ENCODE measurements around the gene CCR2.

Gene CCR2

DNA sequence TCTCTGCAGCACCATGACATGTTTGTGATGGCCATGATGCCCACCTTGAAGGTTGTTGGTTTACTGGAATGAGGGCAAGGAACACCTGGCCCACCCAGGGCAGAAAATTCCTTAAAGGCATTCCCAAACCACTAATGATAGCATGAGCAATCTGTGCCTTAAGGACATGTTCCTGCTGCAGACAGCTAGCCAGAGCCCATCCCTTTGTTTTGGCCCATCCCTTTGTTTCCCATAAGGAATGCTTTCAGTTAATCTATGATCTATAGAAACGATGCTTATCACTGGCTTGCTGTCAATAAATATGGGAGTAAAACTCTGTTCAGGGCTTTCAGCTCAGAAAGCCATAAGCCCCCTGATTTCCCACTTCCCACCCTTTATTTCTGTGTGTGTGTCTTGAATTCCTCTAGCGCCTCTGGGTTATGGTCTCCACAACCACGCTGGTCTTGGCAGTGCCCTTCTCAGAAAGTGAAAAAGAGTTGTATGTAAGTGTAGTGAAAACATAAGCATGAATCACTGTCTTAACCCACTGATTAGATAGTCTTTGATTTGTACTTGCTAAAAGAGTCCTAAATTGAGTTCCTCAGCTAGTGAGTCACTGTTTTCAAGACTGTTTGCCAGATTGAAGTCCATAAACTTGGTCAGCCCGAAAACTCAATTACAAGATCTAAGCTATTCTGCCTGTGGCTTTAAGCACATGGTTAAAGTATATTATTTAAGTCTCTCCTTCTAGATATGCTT, 19.0 kb upstream of the CCR2 start:
- Histone ChIP-seq H3K79me2 (ENCODE audit: control insufficient read depth, insufficient read depth, low read length) (no peaks in the 10 kb centered on the region), H3K79me1 (ENCODE audit: low read length) (no peaks in the 10 kb centered on the region), H4K5ac (ENCODE audit: low read length) (no peak overlapping the region), H3K36me3 (ENCODE audit: control insufficient read depth, insufficient read depth, low read length) (no peaks in the 10 kb centered on the region), H3K56ac (ENCODE audit: low read length) (no peak overlapping the region), H3K23ac (ENCODE audit: low read length) (no peak overlapping the region), H2AK5ac (ENCODE audit: low read length) (no peak overlapping the region), H3K4ac (ENCODE audit: low read depth, low read length) (no peak overlapping the region), H3K27me3 (ENCODE audit: insufficient read depth, low read length, poor library complexity) (no peaks in the 10 kb centered on the region), H3K4me2 (ENCODE audit: low read length) (no peak overlapping the region), H3K27ac (ENCODE audit: low read depth, low read length) (no peak overlapping the region), H3K9ac (ENCODE audit: low read length) (no peak overlapping the region), H3K4me3 (ENCODE audit: low read length) (no peak overlapping the region), H3K4me1 (ENCODE audit: control insufficient read depth, low read depth, low read length) (no peaks in the 10 kb centered on the region), H4K8ac (ENCODE audit: low read depth, low read length) (no peak overlapping the region), H3K18ac (ENCODE audit: low read length) (no peak overlapping the region), H2BK5ac (ENCODE audit: low read length) (no peak overlapping the region), H2BK120ac (ENCODE audit: low read depth, low read length) (no peak overlapping the region), H2BK15ac (replicated peaks; ENCODE audit: low read depth) (no peak overlapping the region)
- WGBS (ENCODE audit: extremely low coverage, insufficient coverage, low lambda C conversion rate): no CpG with 5 or more reads among the region's 4 CpGs
- DNase-seq: no peak

DNA sequence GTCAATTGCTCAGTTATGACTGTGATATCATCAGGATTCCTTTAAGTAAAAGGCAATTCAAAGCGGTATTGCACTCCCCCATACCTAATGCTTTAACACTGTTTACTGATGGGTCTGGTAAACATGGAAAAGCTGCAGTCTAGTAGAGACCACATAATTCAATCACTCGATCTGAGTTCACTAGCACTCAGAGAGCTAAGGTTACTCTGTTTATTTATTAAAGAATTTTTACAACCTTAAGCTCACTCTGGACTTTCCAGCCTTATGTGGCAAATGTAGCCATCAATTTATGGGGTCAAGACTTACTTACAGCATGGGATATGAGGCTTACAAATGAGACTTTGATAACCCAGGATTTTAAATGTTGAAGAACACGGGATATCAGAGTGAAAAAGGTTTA, 18.4 kb upstream of the CCR2 start:
- no peak overlapping the region for H3K4ac ChIP-seq (ENCODE audit: low read depth, low read length)
- H4K5ac ChIP-seq (ENCODE audit: low read length): no peak overlapping the region
- H4K8ac ChIP-seq (ENCODE audit: low read depth, low read length): no peak overlapping the region
- DNase-seq: no peak
- no peak overlapping the region for H2BK5ac ChIP-seq (ENCODE audit: low read length)
- no peaks in the 10 kb centered on the region for H3K79me1 ChIP-seq (ENCODE audit: low read length)
- WGBS (ENCODE audit: extremely low coverage, insufficient coverage, low lambda C conversion rate): no CpG with 5 or more reads among the region's 3 CpGs
- no peak overlapping the region for H2AK5ac ChIP-seq (ENCODE audit: low read length)
- H3K9ac ChIP-seq (ENCODE audit: low read length): no peak overlapping the region
- H3K4me1 ChIP-seq (ENCODE audit: control insufficient read depth, low read depth, low read length): no peaks in the 10 kb centered on the region
- H3K56ac ChIP-seq (ENCODE audit: low read length): no peak overlapping the region
- H3K27ac ChIP-seq (ENCODE audit: low read depth, low read length): no peak overlapping the region
- no peak overlapping the region for H3K18ac ChIP-seq (ENCODE audit: low read length)
- no peak overlapping the region for H3K4me2 ChIP-seq (ENCODE audit: low read length)
- H3K23ac ChIP-seq (ENCODE audit: low read length): no peak overlapping the region
- H2BK15ac ChIP-seq (replicated peaks; ENCODE audit: low read depth): no peak overlapping the region
- no peak overlapping the region for H3K4me3 ChIP-seq (ENCODE audit: low read length)
- H2BK120ac ChIP-seq (ENCODE audit: low read depth, low read length): no peak overlapping the region
- H3K79me2 ChIP-seq (ENCODE audit: control insufficient read depth, insufficient read depth, low read length): no peaks in the 10 kb centered on the region
- no peaks in the 10 kb centered on the region for H3K36me3 ChIP-seq (ENCODE audit: control insufficient read depth, insufficient read depth, low read length)
- no peaks in the 10 kb centered on the region for H3K27me3 ChIP-seq (ENCODE audit: insufficient read depth, low read length, poor library complexity)

DNA sequence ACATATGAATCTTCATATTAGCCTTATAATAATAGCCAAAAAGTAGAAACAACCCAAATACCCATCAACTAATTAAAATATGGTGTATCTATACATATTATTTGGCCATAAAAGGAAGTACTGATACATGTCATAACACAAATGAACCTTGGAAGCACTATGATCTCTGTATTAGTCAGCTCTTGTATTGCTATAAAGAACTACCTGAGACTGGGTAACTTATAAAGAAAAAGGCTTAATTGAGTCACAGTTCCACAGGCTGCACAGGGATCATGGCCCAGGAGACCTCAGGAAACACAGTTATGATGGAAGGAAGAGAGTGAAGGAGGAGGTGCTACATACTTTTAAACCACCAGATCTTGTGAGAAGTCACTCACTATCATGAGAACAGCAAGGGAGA, 16.0 kb upstream of the CCR2 start:
- Histone ChIP-seq H3K9ac (ENCODE audit: low read length) (no peak overlapping the region), H4K5ac (ENCODE audit: low read length) (no peak overlapping the region), H3K56ac (ENCODE audit: low read length) (no peak overlapping the region), H4K8ac (ENCODE audit: low read depth, low read length) (no peak overlapping the region), H2BK5ac (ENCODE audit: low read length) (no peak overlapping the region), H2BK15ac (replicated peaks; ENCODE audit: low read depth) (no peak overlapping the region), H2BK120ac (ENCODE audit: low read depth, low read length) (no peak overlapping the region), H3K36me3 (ENCODE audit: control insufficient read depth, insufficient read depth, low read length) (no peaks in the 10 kb centered on the region), H2AK5ac (ENCODE audit: low read length) (no peak overlapping the region), H3K4me2 (ENCODE audit: low read length) (no peak overlapping the region), H3K4me3 (ENCODE audit: low read length) (no peak overlapping the region), H3K79me1 (ENCODE audit: low read length) (no peaks in the 10 kb centered on the region), H3K4ac (ENCODE audit: low read depth, low read length) (no peak overlapping the region), H3K79me2 (ENCODE audit: control insufficient read depth, insufficient read depth, low read length) (no peaks in the 10 kb centered on the region), H3K4me1 (ENCODE audit: control insufficient read depth, low read depth, low read length) (no peaks in the 10 kb centered on the region), H3K23ac (ENCODE audit: low read length) (no peak overlapping the region), H3K27me3 (ENCODE audit: insufficient read depth, low read length, poor library complexity) (no peaks in the 10 kb centered on the region), H3K27ac (ENCODE audit: low read depth, low read length) (no peak overlapping the region), H3K18ac (ENCODE audit: low read length) (no peak overlapping the region)
- DNase-seq: no peak

DNA sequence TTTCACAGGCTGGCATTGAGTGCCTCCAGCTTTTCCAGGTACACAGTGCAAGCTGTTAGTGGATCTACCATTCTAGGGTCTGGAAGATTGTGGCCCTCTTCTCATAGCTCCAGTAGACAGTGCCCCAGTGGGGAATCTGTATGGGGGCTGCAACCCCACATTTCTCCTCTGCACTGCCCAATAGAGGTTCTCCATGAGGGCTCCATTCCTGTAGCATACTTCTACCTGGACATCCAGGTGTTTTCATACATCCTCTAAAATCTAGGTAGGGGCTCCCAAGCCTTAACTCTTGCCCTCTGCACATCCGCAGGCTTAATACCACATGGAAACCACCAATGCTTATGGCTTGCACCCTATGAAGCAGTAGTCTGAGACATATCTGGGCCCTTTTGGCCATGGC, 15.1 kb upstream of the CCR2 start:
- no peaks in the 10 kb centered on the region for H3K27me3 ChIP-seq (ENCODE audit: insufficient read depth, low read length, poor library complexity)
- DNase-seq: no peak
- H2BK120ac ChIP-seq (ENCODE audit: low read depth, low read length): no peak overlapping the region
- no peak overlapping the region for H3K4ac ChIP-seq (ENCODE audit: low read depth, low read length)
- H4K5ac ChIP-seq (ENCODE audit: low read length): no peak overlapping the region
- H4K8ac ChIP-seq (ENCODE audit: low read depth, low read length): no peak overlapping the region
- H3K4me1 ChIP-seq (ENCODE audit: control insufficient read depth, low read depth, low read length): no peaks in the 10 kb centered on the region
- H3K18ac ChIP-seq (ENCODE audit: low read length): no peak overlapping the region
- H3K27ac ChIP-seq (ENCODE audit: low read depth, low read length): no peak overlapping the region
- H2BK15ac ChIP-seq (replicated peaks; ENCODE audit: low read depth): no peak overlapping the region
- no CpG with 5 or more reads among the region's 1 CpG for WGBS (ENCODE audit: extremely low coverage, insufficient coverage, low lambda C conversion rate)
- no peak overlapping the region for H3K4me2 ChIP-seq (ENCODE audit: low read length)
- no peak overlapping the region for H3K56ac ChIP-seq (ENCODE audit: low read length)
- no peak overlapping the region for H2AK5ac ChIP-seq (ENCODE audit: low read length)
- no peak overlapping the region for H2BK5ac ChIP-seq (ENCODE audit: low read length)
- no peaks in the 10 kb centered on the region for H3K79me1 ChIP-seq (ENCODE audit: low read length)
- H3K4me3 ChIP-seq (ENCODE audit: low read length): no peak overlapping the region
- no peaks in the 10 kb centered on the region for H3K79me2 ChIP-seq (ENCODE audit: control insufficient read depth, insufficient read depth, low read length)
- no peaks in the 10 kb centered on the region for H3K36me3 ChIP-seq (ENCODE audit: control insufficient read depth, insufficient read depth, low read length)
- H3K23ac ChIP-seq (ENCODE audit: low read length): no peak overlapping the region
- no peak overlapping the region for H3K9ac ChIP-seq (ENCODE audit: low read length)

DNA sequence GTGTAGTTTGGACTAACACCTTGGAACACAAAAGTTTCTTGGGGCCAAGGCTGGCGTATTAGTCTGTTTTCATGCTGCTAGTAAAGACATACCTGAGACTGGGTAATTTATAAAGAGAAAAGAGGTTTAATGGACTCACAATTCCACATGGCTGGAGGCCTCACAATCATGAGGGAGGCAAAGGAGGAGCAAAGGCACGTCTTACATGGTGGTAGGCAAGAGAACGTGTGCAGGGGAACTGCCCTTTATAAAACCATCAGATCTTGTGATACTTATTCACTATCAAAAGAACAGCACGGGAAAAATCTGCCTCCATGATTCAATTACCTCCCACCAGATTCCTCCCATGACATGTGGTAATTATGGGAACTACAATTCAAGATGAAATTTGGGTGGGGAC, 9.4 kb upstream of the CCR2 start:
- Histone ChIP-seq H3K27me3 (ENCODE audit: insufficient read depth, low read length, poor library complexity) (no peaks in the 10 kb centered on the region), H3K23ac (ENCODE audit: low read length) (no peak overlapping the region), H2BK5ac (ENCODE audit: low read length) (no peak overlapping the region), H3K27ac (ENCODE audit: low read depth, low read length) (no peak overlapping the region), H4K8ac (ENCODE audit: low read depth, low read length) (no peak overlapping the region), H3K79me1 (ENCODE audit: low read length) (no peaks in the 10 kb centered on the region), H3K4ac (ENCODE audit: low read depth, low read length) (no peak overlapping the region), H2BK15ac (replicated peaks; ENCODE audit: low read depth) (no peak overlapping the region), H2BK120ac (ENCODE audit: low read depth, low read length) (no peak overlapping the region), H3K18ac (ENCODE audit: low read length) (no peak overlapping the region), H3K4me1 (ENCODE audit: control insufficient read depth, low read depth, low read length) (no peaks in the 10 kb centered on the region), H3K56ac (ENCODE audit: low read length) (no peak overlapping the region), H3K4me3 (ENCODE audit: low read length) (no peak overlapping the region), H3K36me3 (ENCODE audit: control insufficient read depth, insufficient read depth, low read length) (no peaks in the 10 kb centered on the region), H3K4me2 (ENCODE audit: low read length) (no peak overlapping the region), H3K79me2 (ENCODE audit: control insufficient read depth, insufficient read depth, low read length) (no peaks in the 10 kb centered on the region), H3K9ac (ENCODE audit: low read length) (no peak overlapping the region), H4K5ac (ENCODE audit: low read length) (no peak overlapping the region), H2AK5ac (ENCODE audit: low read length) (no peak overlapping the region)
- DNase-seq: no peak
- WGBS (ENCODE audit: extremely low coverage, insufficient coverage, low lambda C conversion rate): no CpG with 5 or more reads among the region's 4 CpGs

DNA sequence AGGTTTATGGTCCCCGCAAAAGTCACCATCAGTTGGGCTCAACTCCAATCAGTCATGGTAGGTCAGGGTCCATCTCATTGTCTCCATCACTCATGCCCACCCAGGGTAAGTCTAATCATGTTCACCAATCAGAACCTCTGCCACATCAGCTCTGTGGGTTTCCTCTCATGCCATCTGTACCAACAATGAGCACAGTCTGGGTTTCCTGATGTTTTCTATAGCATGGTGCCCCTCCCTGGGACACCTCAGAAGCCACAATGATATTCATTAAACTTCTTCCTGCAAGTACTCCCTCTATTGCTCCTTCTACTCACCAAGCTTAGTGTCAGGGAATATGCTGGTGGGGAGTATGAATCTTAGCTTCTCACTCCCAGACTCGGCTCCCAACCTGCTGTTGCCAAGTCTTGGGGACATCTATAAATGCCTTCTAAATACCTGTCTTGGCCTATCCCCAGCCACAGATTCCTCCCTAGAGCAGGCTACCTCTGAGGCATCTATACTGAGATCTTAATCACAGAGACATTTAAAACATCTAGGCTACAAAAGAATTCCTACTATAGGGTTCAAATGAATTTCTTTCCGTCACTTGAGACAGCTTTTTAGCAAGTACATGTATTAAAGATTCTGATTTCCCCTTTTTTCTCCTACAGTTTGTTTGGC, 5.0 kb upstream of the CCR2 start:
- Histone ChIP-seq H2BK5ac (ENCODE audit: low read length) (no peak overlapping the region), H3K79me2 (ENCODE audit: control insufficient read depth, insufficient read depth, low read length) (no peaks in the 10 kb centered on the region), H3K4me2 (ENCODE audit: low read length) (no peak overlapping the region), H3K4ac (ENCODE audit: low read depth, low read length) (no peak overlapping the region), H2BK15ac (replicated peaks; ENCODE audit: low read depth) (no peak overlapping the region), H3K36me3 (ENCODE audit: control insufficient read depth, insufficient read depth, low read length) (no peaks in the 10 kb centered on the region), H3K79me1 (ENCODE audit: low read length) (no peaks in the 10 kb centered on the region), H2BK120ac (ENCODE audit: low read depth, low read length) (no peak overlapping the region), H2AK5ac (ENCODE audit: low read length) (no peak overlapping the region), H4K8ac (ENCODE audit: low read depth, low read length) (no peak overlapping the region), H4K5ac (ENCODE audit: low read length) (no peak overlapping the region), H3K18ac (ENCODE audit: low read length) (no peak overlapping the region), H3K4me1 (ENCODE audit: control insufficient read depth, low read depth, low read length) (no peaks in the 10 kb centered on the region), H3K27ac (ENCODE audit: low read depth, low read length) (no peak overlapping the region), H3K9ac (ENCODE audit: low read length) (no peak overlapping the region), H3K4me3 (ENCODE audit: low read length) (no peak overlapping the region), H3K56ac (ENCODE audit: low read length) (no peak overlapping the region), H3K23ac (ENCODE audit: low read length) (no peak overlapping the region), H3K27me3 (ENCODE audit: insufficient read depth, low read length, poor library complexity) (no peaks in the 10 kb centered on the region)
- no peak for DNase-seq
- no CpG with 5 or more reads among the region's 3 CpGs for WGBS (ENCODE audit: extremely low coverage, insufficient coverage, low lambda C conversion rate)

Measured in mesendoderm (in vitro differentiated cells).